GM21619 (cell line): ENCODE measurements around the gene RHO.
"Not testable (repeated sequence)": the region's sequence is repeated elsewhere in the genome, so short reads cannot be mapped to it uniquely, and the experiment has no call there.

Source experiments
- ATAC-seq: cut with Tn5 transposase; IDR thresholded peaks from one replicate; pipeline ENCODE4 v1.9.1; 2021; ENCODE audit not compliant: unreplicated experiment

RHO gene

DNA sequence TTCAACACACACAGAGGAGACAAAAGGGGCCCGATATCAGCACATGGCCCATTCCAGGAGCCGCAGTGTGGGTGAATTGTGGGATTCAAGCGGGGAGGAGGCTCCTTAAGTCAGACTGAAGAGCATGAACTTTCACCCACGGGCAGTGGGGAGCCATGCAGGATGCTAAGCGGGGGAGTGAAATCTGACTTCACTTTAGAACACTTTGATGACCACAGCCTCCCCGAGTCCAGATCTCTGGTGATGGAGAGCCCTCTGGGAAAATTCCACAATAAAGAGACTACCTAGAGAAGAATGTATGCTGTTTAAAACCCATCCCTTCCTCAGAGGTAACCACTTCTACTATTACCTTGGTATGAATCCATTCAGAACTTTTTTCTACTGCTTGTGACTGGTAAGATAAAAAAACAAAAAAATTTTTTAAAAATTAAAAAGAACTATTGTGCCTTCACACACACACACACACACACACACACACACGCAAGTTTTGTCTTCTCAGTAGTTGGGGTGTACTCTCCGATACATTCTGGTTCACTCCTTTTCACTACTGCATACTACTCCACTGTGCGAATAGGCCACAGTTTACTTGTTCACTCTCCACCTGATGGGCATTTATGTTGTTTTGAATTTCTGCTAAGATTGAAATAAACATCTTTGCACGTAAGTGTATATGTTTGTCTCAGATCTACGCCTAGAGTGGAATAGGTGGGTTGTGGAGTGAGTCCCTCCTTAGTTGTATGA is 12.5 kb downstream of the RHO start:
- no peak for ATAC-seq

GRCh38 chr3:129542747-129543146 is 14.3 kb downstream of the RHO start:
- ATAC-seq = no peak

GRCh38 chr3:129543156-129543790 is 14.8 kb downstream of the RHO start, which contains the start of gene H1-8:
TSS of gene H1-8 (plus strand) at chr3:129543175. CDS start at chr3:129543219, 44 bp downstream.
- no peak for ATAC-seq

DNA sequence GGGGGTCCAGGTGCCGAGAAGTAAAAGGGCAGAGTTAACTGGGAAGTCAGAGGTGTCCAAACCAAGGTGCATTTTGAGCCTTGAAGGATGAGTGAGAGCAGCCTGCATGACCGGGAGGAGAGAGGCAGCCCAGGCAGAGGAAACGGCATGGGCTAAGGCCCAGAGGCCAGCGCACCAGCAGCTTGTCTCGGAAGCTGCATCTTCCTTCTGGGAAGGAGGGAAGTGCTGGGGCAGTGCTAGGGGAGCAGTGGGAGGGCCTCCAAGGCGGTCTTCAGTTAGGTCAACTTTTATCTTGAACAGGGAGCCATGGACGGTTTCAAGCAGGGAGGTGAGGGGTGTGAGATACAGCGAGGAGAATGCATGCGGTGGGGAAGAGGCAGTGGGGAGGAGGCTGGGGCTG is 15.6 kb downstream of the RHO start:
- no peak for ATAC-seq

- not testable (repeated sequence) for ATAC-seq
These were observed 17.5 kb downstream of the RHO start for GRCh38 chr3:129545951-129546350.

- ATAC-seq = no peak
These were observed 18.8 kb downstream of the RHO start for GRCh38 chr3:129547241-129547640.

DNA sequence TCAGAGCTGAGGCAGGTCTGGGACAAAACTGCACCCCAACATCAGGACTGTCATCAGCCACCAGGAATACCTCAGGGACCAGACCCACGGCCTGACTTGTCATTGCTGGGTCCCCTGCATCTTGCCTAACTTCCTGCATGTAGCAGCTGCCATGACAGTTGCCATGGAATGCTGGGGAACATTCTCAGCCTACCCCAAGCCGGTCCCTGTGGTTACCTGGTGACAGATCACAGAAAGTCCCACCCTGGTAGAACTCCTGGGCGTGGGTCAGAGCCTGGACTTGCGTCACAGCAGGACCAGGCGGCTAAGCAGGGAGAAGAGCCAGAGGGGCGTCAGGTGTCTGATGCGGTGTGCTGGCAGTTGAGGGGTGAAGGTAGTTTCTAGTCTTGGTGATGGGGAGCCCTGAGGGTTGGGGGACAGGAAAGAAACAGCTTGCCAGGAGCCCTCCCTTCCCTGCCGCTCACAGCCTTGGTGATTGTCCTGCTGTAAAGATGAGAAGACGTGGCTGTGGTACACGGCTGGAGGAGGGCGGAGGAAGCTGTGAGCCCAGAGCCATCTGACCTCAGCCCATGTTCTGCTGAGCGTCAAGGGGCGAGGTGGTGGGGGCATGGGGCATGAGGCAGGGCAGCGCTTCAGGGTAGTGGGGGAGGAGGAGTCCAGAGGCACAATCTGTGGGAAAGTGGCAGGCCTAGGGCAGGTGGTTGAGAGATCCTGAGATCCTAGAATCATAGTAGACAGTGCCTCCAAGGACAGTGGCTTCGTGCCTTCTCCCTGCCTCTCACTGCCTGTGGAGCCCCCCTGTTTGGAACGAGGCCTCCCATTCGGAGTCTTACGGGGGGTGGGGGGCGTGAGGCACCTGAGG is 19.9 kb downstream of the RHO start:
- ATAC-seq = no peak

DNA sequence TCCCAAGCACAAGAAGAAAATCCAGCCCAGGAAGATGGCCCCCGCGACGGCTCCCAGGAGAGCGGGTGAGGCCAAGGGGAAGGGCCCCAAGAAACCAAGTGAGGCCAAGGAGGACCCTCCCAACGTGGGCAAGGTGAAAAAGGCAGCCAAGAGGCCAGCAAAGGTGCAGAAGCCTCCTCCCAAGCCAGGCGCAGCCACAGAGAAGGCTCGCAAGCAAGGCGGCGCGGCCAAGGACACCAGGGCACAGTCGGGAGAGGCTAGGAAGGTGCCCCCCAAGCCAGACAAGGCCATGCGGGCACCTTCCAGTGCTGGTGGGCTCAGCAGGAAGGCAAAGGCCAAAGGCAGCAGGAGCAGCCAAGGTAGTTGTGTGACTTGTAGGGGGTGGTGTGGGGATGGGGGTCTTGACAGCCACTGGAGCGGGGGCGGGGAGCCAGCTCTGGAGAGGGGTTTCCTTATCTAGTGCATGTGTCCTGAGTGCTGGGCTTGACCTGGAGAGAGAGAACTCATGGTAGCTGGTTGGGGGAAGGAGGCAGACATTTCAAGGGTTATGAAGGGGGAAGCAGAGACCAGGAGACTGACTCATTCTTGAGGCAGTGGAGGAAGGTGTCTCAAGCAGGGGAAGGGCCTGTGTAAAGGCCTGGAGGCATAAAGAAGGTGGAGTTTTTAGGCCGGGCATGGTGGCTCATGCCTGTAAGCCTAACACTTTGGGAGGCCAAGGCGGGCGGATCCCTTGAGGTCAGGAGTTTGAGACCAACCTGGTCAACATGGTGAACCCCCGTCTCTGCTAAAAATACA is 20.8 kb downstream of the RHO start:
- no peak for ATAC-seq

GRCh38 chr3:129549805-129550204 is 21.4 kb downstream of the RHO start:
- no peak for ATAC-seq

DNA sequence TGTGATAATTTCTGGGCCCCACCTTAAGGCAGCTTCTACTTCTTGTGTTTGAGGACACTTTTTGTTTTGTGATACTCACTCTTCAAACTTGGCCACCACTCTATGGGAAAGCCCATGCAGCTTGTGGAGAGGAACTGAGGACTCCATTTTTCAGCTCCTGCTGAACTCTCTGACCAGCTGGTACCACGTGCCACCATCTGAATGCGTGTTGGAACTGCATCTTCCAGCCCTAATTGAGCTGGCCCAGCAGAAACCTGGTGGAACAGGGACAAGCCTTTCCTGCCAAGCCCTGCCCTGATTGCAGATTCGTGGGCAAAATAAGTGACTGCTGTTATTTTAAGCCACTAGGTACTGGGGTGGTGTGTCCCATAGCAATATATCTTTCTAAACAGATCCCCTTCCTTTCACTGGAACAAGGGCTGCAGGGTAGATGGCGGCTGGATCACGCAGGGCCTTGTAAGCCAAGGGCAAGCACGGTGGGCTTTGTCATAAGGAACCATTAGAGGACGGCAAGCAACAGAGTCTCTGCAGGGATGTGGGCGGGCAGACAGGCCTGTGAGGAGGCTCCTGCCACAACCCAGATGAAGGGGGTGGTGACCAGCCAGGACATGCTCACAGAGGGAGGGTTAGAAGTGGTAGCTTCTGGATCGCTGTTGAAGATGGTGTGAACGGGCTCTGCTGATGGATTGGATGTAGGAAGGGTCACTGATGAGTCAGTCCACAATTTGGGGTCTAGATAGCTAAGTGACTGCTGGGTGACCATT is 24.0 kb downstream of the RHO start:
- ATAC-seq = no peak

GRCh38 chr3:129553171-129553570 is 24.7 kb downstream of the RHO start:
- ATAC-seq = no peak

DNA sequence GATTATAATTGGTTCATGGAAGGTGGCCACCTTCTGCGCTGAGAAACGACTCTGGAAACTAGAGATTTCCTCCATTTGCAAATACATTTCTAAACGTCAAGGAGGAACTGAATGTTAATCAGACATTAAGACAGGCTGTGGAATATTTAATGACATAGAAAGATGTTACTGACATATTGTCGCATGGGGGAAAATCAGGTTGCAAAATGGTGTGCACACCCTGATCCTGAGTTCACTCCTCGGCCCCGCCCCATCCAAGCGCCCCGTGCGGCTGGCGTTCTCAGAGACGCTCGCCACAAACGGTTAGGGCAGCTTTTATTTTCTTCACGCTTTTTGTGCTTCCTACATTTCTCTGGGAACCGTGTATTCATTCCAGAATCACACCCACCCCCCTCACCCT is 25.3 kb downstream of the RHO start:
- no peak for ATAC-seq

- ATAC-seq = no peak
These were observed 26.1 kb downstream of the RHO start for GRCh38 chr3:129554356-129555152.

GRCh38 chr3:129555153-129555550 is 26.7 kb downstream of the RHO start:
- ATAC-seq = no peak

- no peak for ATAC-seq
These were observed 27.3 kb downstream of the RHO start for GRCh38 chr3:129555616-129556357.

GRCh38 chr3:129556358-129556695 is 27.9 kb downstream of the RHO start:
- ATAC-seq = no peak

GRCh38 chr3:129556890-129557547 is 28.6 kb downstream of the RHO start:
- no peak for ATAC-seq

GRCh38 chr3:129557548-129557894 is 29.1 kb downstream of the RHO start:
- no peak for ATAC-seq
